ENCODE data around the gene CSN2.

The CSN2 gene, protein sequence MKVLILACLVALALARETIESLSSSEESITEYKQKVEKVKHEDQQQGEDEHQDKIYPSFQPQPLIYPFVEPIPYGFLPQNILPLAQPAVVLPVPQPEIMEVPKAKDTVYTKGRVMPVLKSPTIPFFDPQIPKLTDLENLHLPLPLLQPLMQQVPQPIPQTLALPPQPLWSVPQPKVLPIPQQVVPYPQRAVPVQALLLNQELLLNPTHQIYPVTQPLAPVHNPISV

DNA sequence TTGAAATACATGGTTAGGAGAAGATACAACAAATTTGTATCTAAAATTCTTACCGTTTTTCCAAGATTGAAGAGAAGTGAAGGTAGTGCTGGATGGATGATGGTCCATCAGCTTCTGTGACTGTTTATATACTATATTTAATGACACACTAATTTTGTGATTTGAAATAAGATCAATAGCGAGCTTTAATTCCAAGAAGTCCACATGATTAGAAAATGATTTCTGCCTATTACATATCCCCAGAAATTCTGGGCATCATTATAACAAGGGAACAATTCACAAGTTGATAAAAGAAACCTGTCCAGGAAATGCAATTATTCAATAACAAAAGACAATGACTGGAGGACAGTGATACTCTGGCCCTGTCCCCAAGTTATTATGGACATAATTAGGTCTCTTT, at the start of gene CSN2:
Gene CSN2, minus strand, starts transcription at position 101 of the 400 bp plus-strand sequence. CDS start 4,733 bp downstream, outside the sequence.
- Mint-ChIP-seq H3K9me3 (no peaks in the 10 kb centered on the region), H3K27me3 (ENCODE audit: low read depth) (no peaks in the 10 kb centered on the region), H3K27ac (no peak within 1 kb of the TSS), H3K4me1 (ENCODE audit: low read depth) (no peaks in the 10 kb centered on the region), H3K4me3 (no peak within 1 kb of the TSS), H3K36me3 (ENCODE audit: low read depth) (no peaks in the 10 kb centered on the region)

DNA sequence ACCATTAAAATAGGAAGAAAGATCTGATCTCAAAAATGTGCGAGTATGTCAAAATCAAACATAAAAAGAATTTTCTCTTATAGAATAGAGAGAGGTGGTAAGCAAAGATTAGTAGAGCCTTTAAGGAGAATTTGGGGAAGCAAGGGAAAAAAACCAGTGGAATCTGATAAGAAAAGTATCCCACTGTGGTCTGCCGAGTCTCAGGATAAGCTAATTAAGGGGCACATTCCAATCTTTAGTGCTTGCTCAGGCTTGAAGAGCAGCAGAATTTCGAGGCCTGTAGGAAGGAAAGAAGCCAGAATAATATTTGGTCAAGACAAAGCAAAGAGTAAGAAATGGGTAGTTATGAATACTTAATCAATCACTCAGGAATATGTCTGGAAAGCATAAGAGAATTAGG, 43.2 kb upstream of the CSN2 start:
- H3K4me1 Mint-ChIP-seq (ENCODE audit: low read depth): no peaks in the 10 kb centered on the region
- H3K27ac Mint-ChIP-seq: no peak overlapping the region
- no peaks in the 10 kb centered on the region for H3K36me3 Mint-ChIP-seq (ENCODE audit: low read depth)
- H3K27me3 Mint-ChIP-seq (ENCODE audit: low read depth): peaks cover 3% of the 10 kb centered on the region
- H3K4me3 Mint-ChIP-seq: no peak overlapping the region
- H3K9me3 Mint-ChIP-seq: no peaks in the 10 kb centered on the region

DNA sequence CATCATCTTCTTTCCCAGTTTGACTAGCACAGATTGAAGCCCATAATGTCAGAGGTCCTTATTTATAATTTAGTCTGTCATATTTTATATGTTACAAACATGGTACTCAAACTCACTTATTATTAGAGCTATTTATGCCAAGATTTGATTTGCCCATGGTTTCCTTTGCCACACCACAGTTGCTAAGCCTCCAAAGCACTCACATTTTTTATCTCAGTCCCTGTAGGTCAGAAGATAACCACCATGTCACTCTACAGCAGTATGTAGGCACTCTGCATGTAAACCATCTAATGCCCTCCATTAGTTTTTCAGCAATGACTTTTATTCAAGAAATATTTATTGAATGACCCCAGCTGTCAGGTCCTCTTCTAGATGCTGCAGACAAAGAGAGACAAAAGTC, 37.0 kb upstream of the CSN2 start:
- H3K27me3 Mint-ChIP-seq (ENCODE audit: low read depth): peaks cover 3% of the 10 kb centered on the region
- H3K4me3 Mint-ChIP-seq: no peak overlapping the region
- no peak overlapping the region for H3K27ac Mint-ChIP-seq
- H3K9me3 Mint-ChIP-seq: no peaks in the 10 kb centered on the region
- H3K4me1 Mint-ChIP-seq (ENCODE audit: low read depth): no peaks in the 10 kb centered on the region
- H3K36me3 Mint-ChIP-seq (ENCODE audit: low read depth): no peaks in the 10 kb centered on the region

DNA sequence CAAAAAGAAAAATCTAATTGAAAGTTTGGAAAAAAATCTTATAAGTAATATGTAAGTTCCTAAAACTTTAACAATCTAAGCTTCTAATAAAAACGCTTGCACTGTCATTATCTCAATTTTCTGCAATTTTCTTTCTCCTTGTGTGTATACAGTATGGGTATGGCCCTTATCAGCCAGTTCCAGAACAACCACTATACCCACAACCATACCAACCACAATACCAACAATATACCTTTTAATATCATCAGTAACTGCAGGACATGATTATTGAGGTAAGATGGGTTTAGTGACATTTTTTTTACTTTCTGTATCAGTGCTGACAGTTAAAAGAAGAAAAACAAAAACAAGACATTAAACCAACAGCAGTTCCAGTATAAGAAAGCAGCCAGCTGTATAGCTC, 35.2 kb upstream of the CSN2 start:
- H3K27me3 Mint-ChIP-seq (ENCODE audit: low read depth): peaks cover 3% of the 10 kb centered on the region
- no peaks in the 10 kb centered on the region for H3K9me3 Mint-ChIP-seq
- no peak overlapping the region for H3K4me3 Mint-ChIP-seq
- H3K27ac Mint-ChIP-seq: no peak overlapping the region
- no peaks in the 10 kb centered on the region for H3K4me1 Mint-ChIP-seq (ENCODE audit: low read depth)
- H3K36me3 Mint-ChIP-seq (ENCODE audit: low read depth): no peaks in the 10 kb centered on the region

DNA sequence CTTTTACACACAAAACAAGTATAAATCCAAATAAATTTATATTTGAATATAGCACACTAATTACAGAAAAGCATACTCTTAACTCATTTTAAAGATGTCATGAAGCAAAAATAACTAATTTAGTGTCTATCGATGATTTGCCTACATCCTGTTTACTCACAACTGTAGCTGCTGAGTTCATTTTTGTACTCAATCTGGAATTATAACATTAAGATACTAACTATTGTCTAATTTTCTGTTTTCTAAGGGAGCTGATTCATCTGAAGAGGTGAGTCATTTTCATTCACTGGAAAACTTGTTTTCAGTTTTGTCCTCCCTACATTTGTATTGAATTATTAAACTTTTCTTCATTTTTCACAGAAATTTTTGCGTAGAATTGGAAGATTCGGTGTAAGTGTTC, 33.9 kb upstream of the CSN2 start:
- Mint-ChIP-seq H3K4me1 (ENCODE audit: low read depth) (no peaks in the 10 kb centered on the region), H3K9me3 (no peaks in the 10 kb centered on the region), H3K27me3 (ENCODE audit: low read depth) (peaks cover 3% of the 10 kb centered on the region), H3K27ac (no peak overlapping the region), H3K4me3 (no peak overlapping the region), H3K36me3 (ENCODE audit: low read depth) (no peaks in the 10 kb centered on the region)

DNA sequence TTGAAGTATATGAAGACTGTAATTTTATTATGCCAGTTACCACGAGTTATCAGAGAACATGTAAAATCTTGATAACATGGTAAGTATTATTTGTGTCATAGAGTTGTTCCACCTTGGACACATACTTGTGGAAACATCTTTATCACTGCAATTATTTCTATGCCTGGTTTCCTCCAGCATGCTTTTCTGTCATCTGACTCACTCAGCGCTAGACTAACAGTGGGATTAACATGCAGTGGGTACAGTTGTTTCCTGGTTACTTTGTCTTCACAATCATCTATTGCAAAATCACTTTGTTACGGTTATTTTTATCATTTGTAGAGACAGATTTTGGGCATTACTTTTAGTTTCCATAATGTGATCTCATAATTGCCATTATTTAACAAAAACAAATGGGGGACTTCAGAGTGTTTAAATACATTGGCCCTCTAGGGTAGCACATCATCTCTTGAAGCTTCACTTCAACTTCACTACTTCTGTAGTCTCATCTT, 30.0 kb upstream of the CSN2 start, which contains the start of gene STATH:
Gene STATH, plus strand, starts transcription at position 441 of the 491 bp plus-strand sequence. CDS start 2,472 bp downstream, outside the sequence.
- Mint-ChIP-seq H3K4me3 (no peak within 1 kb of the TSS), H3K4me1 (ENCODE audit: low read depth) (no peaks in the 10 kb centered on the region), H3K36me3 (ENCODE audit: low read depth) (no peaks in the 10 kb centered on the region), H3K27ac (no peak within 1 kb of the TSS), H3K27me3 (ENCODE audit: low read depth) (no peaks in the 10 kb centered on the region), H3K9me3 (no peaks in the 10 kb centered on the region)

DNA sequence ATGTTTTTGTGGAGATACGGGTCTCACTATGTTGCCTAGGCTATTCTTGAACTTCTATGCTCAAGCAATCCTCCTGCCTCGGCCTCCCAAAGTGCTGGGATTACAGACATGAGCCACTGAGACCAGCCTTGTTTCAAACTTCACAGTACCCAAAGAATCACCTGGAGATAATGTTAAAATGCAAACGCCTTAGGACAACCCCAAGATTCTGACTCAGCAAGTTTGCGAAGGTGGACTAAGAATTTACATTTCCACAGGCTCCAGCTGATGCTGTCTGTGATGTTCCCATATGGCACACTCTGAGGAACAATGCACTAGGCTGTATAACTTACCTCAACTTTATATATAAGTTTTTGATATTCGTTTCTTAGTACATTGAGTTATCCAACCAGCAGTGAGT, 29.3 kb upstream of the CSN2 start:
- Mint-ChIP-seq H3K9me3 (no peaks in the 10 kb centered on the region), H3K4me1 (ENCODE audit: low read depth) (no peaks in the 10 kb centered on the region), H3K36me3 (ENCODE audit: low read depth) (no peaks in the 10 kb centered on the region), H3K27ac (no peak overlapping the region), H3K4me3 (no peak overlapping the region), H3K27me3 (ENCODE audit: low read depth) (no peaks in the 10 kb centered on the region)

DNA sequence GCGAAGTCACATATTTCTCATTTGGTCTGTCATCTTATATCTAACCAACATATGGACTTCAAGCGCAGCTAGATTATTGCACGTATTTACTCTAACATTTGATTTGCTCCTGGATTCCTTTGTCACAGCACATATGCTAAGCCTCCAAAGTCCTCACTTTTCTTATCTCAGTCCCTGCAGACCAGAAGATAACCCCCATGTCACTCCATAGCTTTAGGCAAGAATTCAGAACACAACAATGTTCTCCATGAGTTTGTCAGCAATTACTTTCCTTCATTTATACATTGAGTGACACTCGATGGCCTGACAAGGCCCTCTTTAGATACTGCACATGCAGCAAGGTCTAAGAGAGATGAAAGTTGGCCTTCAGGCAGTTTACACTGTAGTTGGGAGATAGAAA, 25.5 kb upstream of the CSN2 start:
- Mint-ChIP-seq H3K4me1 (ENCODE audit: low read depth) (no peaks in the 10 kb centered on the region), H3K27me3 (ENCODE audit: low read depth) (no peaks in the 10 kb centered on the region), H3K9me3 (no peaks in the 10 kb centered on the region), H3K4me3 (no peak overlapping the region), H3K27ac (no peak overlapping the region), H3K36me3 (ENCODE audit: low read depth) (no peaks in the 10 kb centered on the region)

DNA sequence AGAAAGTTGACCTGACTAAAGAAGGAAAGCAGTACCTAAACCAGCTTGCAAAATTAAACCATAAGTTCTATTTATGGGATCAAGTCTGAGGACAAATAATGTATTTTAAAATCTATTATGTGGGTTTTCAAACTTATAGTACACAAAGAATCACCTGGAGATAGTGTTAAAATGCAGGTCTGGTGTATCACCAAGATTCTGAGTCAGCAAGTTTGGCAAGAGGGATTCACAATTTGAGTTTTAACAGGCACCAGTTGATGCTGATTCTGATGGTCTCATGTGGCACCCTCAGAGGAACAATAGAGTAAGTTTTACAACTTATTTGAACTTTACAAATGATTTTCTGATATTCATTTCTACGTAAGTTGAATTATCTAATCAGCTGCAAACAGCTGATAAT, 21.1 kb upstream of the CSN2 start:
- Mint-ChIP-seq H3K27ac (no peak overlapping the region), H3K4me3 (no peak overlapping the region), H3K9me3 (no peaks in the 10 kb centered on the region), H3K27me3 (ENCODE audit: low read depth) (no peaks in the 10 kb centered on the region), H3K36me3 (ENCODE audit: low read depth) (no peaks in the 10 kb centered on the region), H3K4me1 (ENCODE audit: low read depth) (no peaks in the 10 kb centered on the region)

DNA sequence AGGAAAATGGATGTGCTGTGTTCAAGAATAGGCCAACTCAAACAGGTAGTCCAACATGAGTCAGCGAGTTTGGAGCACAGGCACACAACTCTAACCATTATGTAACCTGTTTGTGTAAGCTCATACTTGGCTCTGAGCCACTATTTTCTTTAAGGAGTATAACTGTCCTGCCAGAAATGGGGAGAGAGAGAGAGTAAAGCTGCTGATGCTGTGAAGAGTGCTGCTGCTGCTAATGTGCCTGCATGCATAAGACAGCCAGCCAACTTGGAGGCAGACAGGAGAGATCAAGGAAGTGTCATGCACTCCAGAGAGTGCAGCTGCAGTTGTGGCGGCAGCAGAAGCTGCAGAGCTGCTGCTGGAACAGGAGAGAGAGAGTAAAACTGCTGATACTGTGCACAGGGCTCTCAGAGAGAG, 18.5 kb upstream of the CSN2 start:
- Mint-ChIP-seq H3K9me3 (no peaks in the 10 kb centered on the region), H3K4me3 (no peak overlapping the region), H3K36me3 (ENCODE audit: low read depth) (no peaks in the 10 kb centered on the region), H3K4me1 (ENCODE audit: low read depth) (no peaks in the 10 kb centered on the region), H3K27ac (no peak overlapping the region), H3K27me3 (ENCODE audit: low read depth) (no peaks in the 10 kb centered on the region)

DNA sequence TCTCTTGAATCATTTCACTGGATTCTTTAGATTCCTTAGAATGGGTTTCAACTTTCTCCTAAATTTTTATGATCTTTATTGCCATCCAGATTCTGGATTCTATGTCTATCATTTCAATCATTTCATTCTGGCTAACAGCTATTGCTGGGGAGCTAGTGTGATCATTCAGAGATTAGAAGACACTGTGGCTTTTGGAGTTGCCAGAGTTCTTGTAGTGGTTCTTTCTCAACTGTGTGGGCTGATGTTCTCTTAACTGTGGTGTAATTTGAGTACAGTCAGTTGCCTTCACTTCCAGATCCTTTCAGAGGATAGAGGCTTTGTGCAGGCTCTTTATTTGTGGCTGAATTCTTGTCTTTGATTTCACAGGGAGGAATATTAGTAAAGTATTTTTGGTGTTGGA, 12.1 kb upstream of the CSN2 start:
- no peak overlapping the region for H3K27ac Mint-ChIP-seq

DNA sequence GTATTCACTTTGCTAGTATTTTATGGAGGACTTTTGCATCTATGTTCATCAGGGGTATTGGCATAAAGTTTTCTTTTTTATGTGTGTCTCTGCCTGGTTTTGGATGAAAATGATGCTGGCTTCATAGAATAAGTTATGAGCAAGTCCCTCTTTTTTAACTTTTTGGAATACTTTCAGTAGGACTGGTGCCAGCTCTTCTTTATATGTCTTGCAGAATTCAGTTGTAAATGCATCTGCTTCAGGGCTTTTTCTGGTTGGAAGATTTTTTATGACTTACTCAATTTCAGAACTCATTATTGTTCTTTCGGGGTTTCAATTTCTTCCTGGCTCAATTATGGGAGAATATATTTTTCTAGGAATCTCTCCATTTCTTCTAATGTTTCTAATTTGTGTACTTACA, 9.1 kb upstream of the CSN2 start:
- no peak overlapping the region for H3K27ac Mint-ChIP-seq
- H3K9me3 Mint-ChIP-seq: no peaks in the 10 kb centered on the region
- H3K4me3 Mint-ChIP-seq: no peak overlapping the region
- H3K27me3 Mint-ChIP-seq (ENCODE audit: low read depth): no peaks in the 10 kb centered on the region
- no peaks in the 10 kb centered on the region for H3K36me3 Mint-ChIP-seq (ENCODE audit: low read depth)
- H3K4me1 Mint-ChIP-seq (ENCODE audit: low read depth): no peaks in the 10 kb centered on the region

More for the DNA sequence above, 12.1 kb upstream of the CSN2 start:
- H3K4me3 Mint-ChIP-seq: no peak overlapping the region
- no peaks in the 10 kb centered on the region for H3K27me3 Mint-ChIP-seq (ENCODE audit: low read depth)
- H3K4me1 Mint-ChIP-seq (ENCODE audit: low read depth): no peaks in the 10 kb centered on the region
- H3K9me3 Mint-ChIP-seq: no peaks in the 10 kb centered on the region
- no peaks in the 10 kb centered on the region for H3K36me3 Mint-ChIP-seq (ENCODE audit: low read depth)

DNA sequence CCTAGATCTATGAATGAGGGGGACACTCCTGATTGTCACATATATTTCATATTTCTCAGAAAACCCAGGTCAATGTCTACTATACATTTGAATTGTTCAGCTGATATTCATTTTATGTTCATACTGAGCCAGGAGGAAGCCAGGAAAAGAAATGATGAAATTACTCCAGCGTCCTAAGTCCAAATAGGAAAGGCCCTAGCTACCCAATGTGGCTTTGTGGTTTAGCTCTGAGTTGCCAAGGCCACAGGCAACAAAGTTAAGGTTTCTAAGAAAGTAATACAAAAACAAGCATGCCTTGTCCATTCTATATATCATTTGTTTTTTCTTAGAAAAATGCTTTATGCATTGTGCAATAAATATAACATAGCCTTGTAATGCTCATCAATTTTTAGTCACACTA, 4.5 kb upstream of the CSN2 start:
- Mint-ChIP-seq H3K27me3 (ENCODE audit: low read depth) (no peaks in the 10 kb centered on the region), H3K36me3 (ENCODE audit: low read depth) (no peaks in the 10 kb centered on the region), H3K4me1 (ENCODE audit: low read depth) (no peaks in the 10 kb centered on the region), H3K27ac (no peak overlapping the region), H3K9me3 (no peaks in the 10 kb centered on the region), H3K4me3 (no peak overlapping the region)

DNA sequence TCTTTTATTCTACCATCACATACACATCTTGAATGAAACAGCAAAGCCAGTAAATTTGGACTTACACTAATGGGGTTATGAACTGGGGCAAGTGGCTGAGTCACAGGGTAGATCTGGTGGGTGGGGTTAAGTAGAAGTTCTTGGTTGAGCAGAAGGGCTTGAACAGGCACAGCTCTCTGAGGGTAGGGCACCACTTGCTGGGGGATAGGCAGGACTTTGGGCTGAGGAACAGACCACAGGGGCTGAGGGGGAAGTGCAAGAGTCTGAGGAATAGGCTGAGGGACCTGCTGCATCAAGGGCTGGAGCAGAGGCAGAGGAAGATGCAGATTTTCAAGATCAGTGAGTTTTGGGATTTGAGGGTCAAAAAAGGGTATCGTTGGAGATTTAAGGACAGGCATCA, 8.3 kb downstream of the CSN2 start:
- H3K9me3 Mint-ChIP-seq: no peaks in the 10 kb centered on the region
- H3K4me1 Mint-ChIP-seq (ENCODE audit: low read depth): no peaks in the 10 kb centered on the region
- H3K27me3 Mint-ChIP-seq (ENCODE audit: low read depth): no peaks in the 10 kb centered on the region
- no peak overlapping the region for H3K27ac Mint-ChIP-seq
- H3K4me3 Mint-ChIP-seq: no peak overlapping the region
- H3K36me3 Mint-ChIP-seq (ENCODE audit: low read depth): no peaks in the 10 kb centered on the region

DNA sequence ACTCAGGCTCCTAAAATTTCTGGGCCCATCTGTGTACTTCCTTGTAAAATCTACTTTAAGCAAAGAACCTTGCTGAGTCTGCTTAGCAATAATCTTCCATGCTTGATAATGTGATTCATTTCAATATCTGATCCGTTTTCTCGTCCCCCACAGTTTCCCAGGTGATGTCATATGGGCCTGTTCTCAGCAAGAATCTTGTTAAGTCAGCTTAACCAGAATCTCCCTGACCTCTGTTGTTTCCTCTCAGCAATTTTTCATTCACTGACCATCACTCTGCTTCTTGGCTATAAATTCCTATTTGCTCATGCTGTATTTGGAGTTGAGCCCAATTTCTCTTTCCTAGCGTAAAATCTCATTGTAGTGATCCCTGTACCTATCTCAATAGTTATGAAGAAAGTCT, 13.9 kb downstream of the CSN2 start:
- Mint-ChIP-seq H3K27ac (no peak overlapping the region), H3K4me1 (ENCODE audit: low read depth) (no peaks in the 10 kb centered on the region), H3K9me3 (no peaks in the 10 kb centered on the region), H3K36me3 (ENCODE audit: low read depth) (no peaks in the 10 kb centered on the region), H3K4me3 (no peak overlapping the region), H3K27me3 (ENCODE audit: low read depth) (no peaks in the 10 kb centered on the region)

DNA sequence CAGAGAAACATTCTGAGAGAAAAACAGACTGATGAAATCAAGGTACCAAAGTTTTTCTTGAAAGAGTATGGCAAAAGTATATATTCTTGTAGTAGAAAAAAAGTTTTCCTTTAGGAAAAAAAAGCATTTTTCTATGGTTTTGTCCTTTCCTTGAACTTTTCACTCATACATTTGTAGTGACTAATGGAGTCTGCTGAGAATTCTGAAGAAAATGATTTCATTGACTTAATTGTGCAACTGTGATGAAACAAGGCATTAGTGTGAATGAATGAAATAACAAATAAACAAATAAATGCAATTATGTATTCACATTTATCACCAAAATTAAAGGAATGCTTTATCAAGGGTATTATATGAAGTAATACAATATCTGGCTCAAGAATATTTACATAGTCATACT, 29.0 kb downstream of the CSN2 start:
- Mint-ChIP-seq H3K27me3 (ENCODE audit: low read depth) (no peaks in the 10 kb centered on the region), H3K4me1 (ENCODE audit: low read depth) (no peaks in the 10 kb centered on the region), H3K27ac (no peak overlapping the region), H3K4me3 (no peak overlapping the region), H3K36me3 (ENCODE audit: low read depth) (no peaks in the 10 kb centered on the region), H3K9me3 (no peaks in the 10 kb centered on the region)

All from T-helper 1 cell treated with Interleukin-12 subunit alpha and Interleukin-12 subunit beta and Interleukin-4 antibody, amounts not matched to agents 30 μg/mL and 1 μg/mL, for 36 hours (primary cell).